ENCODE results near the gene NELFA. TPM values are rescaled to one million over a fixed set of nuclear protein-coding genes. Genes with fewer than 3 reads are reported as not detected.

NELFA gene
- polyA plus RNA-seq, 4 donors = 25.7 to 50.3 (median 43.9) TPM

GRCh38 chr4:1969928-1970723 lies 38.6 kb downstream of the NELFA start:
- no peak for DNase-seq (ENCODE audit: low read depth in 4 of 4, low spot score in 2 of 4)

GRCh38 chr4:1968686-1969295 lies 40.0 kb downstream of the NELFA start:
- DNase-seq (ENCODE audit: low read depth in 4 of 4, low spot score in 2 of 4) = no peak

DNA sequence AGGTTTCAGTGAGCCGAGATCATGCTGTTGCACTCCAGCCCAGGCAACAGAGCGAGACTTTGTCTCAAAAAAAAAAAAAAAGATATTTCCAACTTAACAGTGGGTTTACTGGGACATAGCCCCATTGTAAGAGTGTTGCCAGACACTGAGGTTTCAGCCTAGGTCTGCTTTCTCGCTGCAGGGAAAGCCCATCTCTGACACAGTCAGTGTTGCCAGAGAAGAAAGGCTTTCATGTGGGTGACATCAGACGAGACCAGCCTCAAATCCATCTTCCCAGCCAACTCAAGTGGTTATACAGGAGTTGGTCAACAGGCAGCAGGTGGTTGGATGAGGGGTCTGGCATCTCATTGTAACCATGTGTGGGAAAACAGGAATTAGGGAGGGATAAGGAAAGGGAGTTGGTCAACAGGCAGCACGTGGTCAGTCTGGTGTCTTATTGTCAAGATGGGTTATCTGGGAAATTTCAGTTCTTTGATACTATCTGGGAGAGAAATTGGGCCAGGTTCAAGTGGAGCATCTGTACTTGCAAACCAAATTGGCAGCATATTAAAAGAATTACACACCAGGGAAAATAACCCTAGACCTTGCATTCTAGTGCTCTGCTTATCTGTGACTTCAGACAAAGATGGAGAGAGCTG lies 41.1 kb downstream of the NELFA start:
- DNase-seq (ENCODE audit: low read depth in 4 of 4, low spot score in 2 of 4) = no peak

DNA sequence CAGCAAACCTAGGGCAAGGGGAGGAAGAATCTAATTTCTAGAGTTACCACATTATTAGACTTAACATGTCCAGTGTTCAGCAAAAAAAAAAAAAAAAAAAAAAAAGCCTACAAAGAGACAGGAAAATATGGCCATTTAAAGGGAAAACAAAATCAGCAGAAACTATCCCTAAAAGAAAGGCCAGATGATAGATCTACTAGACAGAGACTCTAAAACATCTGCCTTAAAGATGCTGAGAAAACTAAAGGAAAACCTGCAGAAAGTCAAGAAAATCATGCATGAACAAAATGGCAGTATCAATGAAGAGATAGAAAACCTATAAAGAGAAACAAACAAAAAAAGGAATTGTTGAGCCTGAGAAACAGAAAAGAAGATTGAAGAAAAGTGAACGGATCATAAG lies 43.8 kb downstream of the NELFA start:
- DNase-seq (ENCODE audit: low read depth in 4 of 4, low spot score in 2 of 4) = no peak

DNA sequence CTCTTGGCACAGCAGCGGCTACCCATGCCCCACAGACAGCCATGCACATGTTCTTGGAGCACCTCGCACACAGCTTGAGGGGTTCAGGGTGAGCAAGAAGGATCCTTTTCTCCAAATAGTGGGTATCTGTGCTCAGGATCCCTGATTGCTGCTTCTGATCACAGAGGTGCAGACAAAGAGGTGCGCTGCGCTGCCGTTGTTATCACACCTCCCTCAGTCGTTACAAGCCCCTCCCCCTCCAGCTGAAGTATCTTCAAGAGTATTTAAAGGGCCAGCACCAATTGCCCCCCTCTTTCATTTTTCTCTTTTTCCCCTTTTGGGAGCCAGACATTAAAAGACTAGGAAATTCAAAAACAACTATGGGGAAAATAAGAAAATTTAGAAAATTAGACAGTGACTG lies 44.3 kb downstream of the NELFA start:
- no peak for DNase-seq (ENCODE audit: low read depth in 4 of 4, low spot score in 2 of 4)

DNA sequence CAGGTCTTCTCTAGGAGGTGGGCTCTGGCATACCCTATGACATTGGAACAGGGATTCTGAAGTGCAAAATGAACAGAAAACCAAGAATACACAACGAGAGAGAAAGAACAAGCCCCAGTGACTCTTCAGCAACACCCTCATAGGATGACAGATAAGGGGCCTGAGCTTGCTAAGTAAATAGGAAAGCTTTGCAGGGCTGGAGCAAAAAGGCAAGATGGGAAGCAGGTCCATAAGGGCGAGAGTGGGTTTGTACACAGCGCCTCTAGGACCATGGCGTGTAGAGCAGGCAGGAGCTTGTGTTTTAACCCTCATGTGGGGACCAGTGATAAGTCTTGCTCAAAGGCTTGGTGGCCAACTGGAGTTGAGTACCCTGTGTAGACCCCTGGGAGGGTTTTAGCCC lies 45.8 kb downstream of the NELFA start:
- DNase-seq (ENCODE audit: low read depth in 4 of 4, low spot score in 2 of 4) = no peak

DNA sequence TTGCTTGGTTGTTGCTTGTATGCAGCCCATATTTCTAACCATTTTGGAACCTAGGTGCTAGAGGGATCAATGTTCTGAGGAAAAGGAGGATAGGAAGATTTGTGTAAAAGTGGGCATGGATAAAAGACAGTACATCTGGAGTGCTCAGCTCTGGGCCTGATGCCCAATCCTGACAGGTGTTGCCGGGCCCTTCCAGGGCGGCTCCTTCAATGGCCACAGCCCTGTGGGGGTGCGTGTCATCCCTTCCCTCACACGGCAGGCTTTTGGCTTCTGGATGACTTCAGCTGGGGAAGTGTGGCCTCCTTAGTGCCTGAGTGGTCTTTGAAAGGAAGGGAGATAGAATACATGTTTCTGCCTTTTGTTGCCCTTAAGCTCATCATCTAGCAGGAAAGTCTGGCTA lies 47.2 kb downstream of the NELFA start:
- no peak for DNase-seq (ENCODE audit: low read depth in 4 of 4, low spot score in 2 of 4)

- no peak for DNase-seq (ENCODE audit: low read depth in 4 of 4, low spot score in 2 of 4)
These were observed 47.7 kb downstream of the NELFA start for GRCh38 chr4:1961038-1961437.

DNA sequence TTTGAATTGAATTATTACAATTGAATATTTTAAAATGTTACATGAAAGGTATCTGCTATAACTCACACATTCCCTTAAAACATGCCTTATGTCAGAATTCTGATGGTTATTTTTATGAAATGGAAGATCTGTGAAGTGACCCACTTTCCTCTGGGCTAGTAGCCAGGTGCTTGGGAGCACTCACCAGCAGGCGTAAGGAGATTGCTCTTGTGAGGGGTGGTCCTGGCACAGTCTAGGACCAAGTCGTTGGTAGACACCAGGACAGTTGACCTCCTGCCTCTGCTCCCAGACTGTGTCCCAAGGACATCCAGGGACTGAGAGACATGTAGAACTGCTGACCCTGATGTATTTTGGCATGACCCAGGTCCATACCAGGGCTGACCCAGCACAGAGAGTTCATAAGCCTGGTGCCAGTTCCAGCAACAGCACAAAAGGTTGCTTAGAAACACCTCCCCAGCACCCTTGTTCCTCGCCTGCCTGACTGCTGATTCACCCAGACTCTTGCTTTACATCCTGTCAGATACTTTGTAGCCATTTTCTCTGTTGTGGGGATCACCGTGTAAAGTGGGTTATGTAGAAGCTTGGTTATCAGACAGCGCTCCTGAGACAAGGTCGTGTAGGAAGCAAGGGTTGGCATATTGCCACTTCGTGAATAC lies 48.5 kb downstream of the NELFA start:
- no peak for DNase-seq (ENCODE audit: low read depth in 4 of 4, low spot score in 2 of 4)

- no peak for DNase-seq (ENCODE audit: low read depth in 4 of 4, low spot score in 2 of 4)
These were observed 49.7 kb downstream of the NELFA start for GRCh38 chr4:1959104-1959384.

DNA sequence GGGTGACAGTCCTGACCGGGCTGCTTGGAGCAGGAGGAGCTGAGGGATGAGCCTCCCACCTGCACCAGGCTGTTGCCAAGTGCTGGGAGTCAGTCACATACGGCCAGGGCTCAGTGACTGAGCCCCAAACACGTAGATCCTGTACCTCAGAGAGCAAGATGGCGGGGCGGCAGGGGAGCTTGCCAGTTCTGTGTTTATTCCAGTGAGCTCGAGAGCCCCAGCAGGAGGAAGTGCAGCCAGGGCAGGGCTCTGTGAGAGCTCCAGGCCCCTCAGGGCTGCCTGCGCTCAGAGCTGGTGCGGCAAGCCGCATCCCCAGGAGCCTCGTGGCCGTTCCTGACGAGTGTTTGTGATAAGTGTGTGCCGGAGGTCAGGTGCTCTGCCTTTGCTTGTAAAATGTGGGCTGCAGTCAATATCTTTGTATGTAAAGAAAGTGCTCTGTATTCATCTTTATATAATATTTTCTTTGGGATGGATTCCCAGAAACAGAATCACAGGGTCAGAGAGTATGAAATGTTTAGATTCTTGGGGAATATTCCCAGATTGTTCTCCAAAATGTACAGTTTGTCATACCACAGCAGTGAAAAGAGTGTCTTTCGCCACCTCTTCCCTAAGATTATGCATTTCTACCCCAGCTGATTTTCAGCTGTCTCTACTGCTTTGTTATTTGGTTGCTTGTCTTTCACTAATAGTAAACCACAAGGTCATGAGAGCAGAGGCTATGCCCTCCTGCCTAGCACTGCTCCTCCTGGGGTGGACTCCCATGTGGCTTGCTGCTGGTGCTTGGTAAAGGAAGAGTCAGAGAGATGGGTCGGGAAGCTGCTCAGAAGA lies 50.3 kb downstream of the NELFA start:
- DNase-seq (ENCODE audit: low read depth in 4 of 4, low spot score in 2 of 4) = no peak

GRCh38 chr4:1956631-1957030 lies 52.1 kb downstream of the NELFA start:
- no peak for DNase-seq (ENCODE audit: low read depth in 4 of 4, low spot score in 2 of 4)

DNA sequence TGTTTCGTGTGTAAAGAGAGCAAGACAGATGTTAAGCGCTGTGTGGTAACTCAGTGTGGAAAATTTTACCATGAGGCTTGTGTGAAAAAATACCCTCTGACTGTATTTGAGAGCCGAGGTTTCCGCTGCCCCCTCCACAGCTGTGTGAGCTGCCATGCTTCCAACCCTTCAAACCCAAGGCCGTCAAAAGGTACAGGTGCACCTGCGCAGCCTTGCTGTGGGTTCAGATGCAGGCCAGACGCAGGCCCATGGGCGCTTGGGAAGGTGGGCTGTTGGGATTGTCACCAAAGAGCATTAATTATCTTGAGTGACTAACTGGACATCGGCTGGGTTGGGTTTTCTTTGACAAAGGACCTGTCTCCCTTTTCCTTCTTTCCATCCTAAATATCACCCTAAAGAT lies 55.4 kb downstream of the NELFA start:
- DNase-seq (ENCODE audit: low read depth in 4 of 4, low spot score in 2 of 4) = no peak

GRCh38 chr4:1952719-1953118 lies 56.1 kb downstream of the NELFA start:
- no peak for DNase-seq (ENCODE audit: low read depth in 4 of 4, low spot score in 2 of 4)

GRCh38 chr4:1952058-1952700 lies 56.6 kb downstream of the NELFA start:
- DNase-seq (ENCODE audit: low read depth in 4 of 4, low spot score in 2 of 4) = no peak

DNA sequence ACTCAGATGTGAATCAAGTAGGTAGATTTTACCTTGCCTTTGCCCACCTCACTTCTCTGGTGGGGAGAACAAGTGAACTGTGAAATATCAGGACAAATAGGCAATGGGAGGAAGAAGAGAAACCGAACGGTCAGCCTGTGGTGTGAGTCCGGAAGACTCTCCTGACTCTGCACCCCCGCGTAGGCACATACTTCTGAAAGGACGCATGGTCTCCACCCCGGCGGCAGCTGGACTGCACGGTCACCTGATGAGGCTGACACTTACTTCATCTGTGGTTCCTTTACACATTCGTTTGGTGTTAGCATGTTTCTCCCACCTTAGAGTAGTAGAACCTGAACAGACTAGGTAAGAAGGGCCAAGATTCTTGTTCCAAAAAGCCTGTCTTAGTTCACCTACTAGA lies 58.4 kb downstream of the NELFA start:
- no peak for DNase-seq (ENCODE audit: low read depth in 4 of 4, low spot score in 2 of 4)

DNA sequence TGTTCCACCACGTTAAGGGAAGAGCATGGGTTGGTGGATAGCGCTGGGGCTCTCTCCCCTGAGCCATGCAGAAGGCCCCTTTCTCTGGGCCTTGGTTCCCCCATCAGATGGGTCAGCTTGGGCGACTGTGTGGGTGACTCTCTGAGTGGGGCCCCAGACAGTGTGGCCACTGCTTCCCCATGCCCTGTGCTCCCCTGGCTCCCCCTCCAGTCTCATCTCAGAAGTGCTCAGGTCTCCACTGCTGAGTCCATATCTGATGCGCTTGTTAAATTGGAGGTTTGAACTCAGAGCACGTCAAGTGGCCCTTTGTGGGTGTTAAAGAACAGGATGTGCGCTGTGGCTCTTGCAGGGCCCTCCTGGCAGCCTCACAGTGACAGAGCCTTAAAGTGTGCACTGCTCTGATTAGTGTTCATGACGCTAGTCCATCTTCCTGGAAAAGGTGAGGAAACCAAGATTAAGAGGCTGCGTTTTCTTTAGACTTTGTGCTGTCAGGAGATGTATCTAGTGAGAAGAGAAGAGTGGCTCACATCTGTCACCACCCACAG lies 59.8 kb downstream of the NELFA start:
- no peak for DNase-seq (ENCODE audit: low read depth in 4 of 4, low spot score in 2 of 4)

DNA sequence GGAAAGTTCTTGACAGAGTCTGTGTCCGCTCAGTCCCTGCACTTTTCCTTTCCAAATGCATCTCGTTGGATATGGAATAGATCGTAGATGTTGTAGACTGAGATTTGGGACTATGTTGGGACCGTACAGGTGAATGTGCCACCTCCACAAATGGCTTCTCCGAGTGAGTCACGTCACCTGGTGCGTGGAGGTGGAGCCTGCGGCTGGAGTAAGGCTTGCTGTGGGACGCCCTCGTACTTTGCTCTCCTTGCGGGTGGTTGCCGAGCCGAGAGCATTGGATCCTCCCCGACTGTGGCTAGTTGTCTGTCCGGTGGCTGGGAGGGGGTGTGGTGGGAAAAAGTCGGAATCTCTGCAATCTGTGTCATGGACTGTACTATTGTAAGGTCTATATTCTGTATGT lies 60.5 kb downstream of the NELFA start:
- DNase-seq (ENCODE audit: low read depth in 4 of 4, low spot score in 2 of 4) = no peak

DNA sequence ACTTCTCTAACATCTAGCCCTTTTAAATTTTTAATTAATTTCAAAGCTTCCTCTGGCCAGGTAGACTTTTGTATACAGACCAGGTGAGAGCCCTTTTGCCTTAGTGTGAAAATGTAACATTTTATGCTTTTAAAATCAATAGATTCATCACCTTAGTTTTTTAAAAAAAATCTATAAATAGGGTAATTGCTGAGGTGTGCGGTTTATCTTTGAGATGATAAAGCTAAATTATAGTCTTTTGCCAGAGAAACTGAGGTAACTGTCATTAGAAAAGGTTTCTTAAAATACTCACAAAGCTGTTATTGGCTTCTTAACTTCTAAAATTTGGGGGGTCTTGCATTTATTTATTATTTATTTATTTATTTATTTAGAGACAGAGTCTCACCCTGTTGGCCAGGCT lies 62.9 kb downstream of the NELFA start:
- DNase-seq (ENCODE audit: low read depth in 4 of 4, low spot score in 2 of 4) = no peak

Measured in left renal cortex interstitium (tissue), 4 donors.